ENCODE data around the gene NTHL1. TPM values are rescaled to one million over a fixed set of nuclear protein-coding genes. Genes with fewer than 3 reads are reported as not detected.
A peak's percentile ranks its signal among the peaks of the same experiment; 100 is the strongest.
"Not testable (repeated sequence)": the region's sequence is repeated elsewhere in the genome, so short reads cannot be mapped to it uniquely, and the experiment has no call there.

NTHL1 gene
- total RNA-seq, 1 donor from 2014 or later, result 28.5 TPM

DNA sequence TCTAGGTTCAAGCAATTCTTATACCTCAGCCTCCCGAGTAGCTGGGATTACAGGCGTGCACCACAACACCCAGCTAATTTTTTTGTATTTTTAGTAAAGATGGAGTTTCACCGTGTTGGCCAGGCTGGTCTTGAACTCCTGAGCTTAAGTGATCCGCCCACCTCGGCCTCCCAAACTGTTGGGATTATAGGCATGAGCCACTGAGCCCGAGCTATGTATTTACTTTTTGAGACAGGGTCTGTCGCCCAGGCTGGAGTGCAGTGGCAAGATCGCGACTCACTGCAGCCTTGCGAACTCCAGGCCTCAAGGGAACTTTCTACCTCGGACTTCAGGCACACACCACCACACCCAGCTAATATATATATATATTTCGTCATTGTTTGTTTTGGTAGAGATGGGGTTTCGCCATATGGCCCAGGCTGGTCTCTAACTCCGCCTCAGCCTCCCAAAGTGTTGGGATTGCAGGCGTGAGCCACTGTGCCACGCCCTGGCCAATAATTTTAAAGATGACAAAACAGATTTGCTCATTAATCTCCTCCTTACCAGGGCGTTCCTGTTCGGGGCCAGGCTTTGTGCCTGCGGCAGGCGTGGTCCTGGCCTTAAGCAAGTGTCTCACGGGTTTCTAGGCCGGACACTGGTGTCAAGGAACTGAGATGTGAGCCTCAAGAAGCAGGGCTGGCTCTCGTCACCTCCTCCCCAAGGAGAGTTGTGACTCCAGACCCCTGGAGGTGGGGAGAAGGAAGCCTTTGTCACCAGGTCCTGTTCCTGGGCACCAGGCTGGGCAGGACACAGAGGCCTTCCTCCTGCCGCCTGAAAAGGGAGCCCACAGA lies 32.3 kb downstream of the NTHL1 start:
- Histone ChIP-seq H3K27ac (peak overlapping the region; percentile 16), H3K27me3 (peaks cover 9% of the 10 kb centered on the region), H3K36me3 (no peaks in the 10 kb centered on the region), H3K4me1 (peaks cover 15% of the 10 kb centered on the region), H3K4me3 (no peak overlapping the region), H3K9me3 (no peaks in the 10 kb centered on the region)
- intact Hi-C loops (cut with DNase I), result no loop called here
- TF ChIP-seq POLR2A (IDR thresholded peaks at IDR 0.05) (no peak), POLR2AphosphoS5 (IDR thresholded peaks at IDR 0.05; ENCODE audit: insufficient read depth in 1 of 2, low read depth in 1 of 2) (peak; percentile 22 to 87)
- TF ChIP-seq, protein P1, sequence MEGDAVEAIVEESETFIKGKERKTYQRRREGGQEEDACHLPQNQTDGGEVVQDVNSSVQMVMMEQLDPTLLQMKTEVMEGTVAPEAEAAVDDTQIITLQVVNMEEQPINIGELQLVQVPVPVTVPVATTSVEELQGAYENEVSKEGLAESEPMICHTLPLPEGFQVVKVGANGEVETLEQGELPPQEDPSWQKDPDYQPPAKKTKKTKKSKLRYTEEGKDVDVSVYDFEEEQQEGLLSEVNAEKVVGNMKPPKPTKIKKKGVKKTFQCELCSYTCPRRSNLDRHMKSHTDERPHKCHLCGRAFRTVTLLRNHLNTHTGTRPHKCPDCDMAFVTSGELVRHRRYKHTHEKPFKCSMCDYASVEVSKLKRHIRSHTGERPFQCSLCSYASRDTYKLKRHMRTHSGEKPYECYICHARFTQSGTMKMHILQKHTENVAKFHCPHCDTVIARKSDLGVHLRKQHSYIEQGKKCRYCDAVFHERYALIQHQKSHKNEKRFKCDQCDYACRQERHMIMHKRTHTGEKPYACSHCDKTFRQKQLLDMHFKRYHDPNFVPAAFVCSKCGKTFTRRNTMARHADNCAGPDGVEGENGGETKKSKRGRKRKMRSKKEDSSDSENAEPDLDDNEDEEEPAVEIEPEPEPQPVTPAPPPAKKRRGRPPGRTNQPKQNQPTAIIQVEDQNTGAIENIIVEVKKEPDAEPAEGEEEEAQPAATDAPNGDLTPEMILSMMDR (IDR thresholded peaks at IDR 0.05), result no peak
- no peak for DNase-seq (ENCODE audit: extremely low spot score in 2 of 2)

DNA sequence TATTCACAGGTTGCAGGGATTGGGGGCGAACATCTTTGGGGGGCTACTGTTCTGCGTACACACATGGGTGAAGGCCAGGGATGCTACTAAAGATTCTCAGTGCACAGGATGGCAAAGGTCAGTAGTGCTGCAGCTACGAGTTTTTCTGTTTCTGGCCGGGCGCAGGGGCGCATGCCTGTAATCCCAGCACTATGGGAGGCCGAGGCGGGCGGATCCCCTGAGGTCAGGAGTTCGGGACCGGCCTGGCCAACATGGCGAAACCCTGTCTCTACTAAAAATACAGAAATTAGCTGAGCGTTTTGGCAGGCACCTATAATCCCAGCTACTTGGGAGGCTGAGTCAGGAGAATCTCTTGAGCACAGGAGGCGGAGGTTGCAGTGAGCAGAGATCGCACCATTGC lies 34.1 kb downstream of the NTHL1 start:
- H3K4me1 ChIP-seq, result peaks cover 15% of the 10 kb centered on the region
- H3K4me3 ChIP-seq, result no peak overlapping the region
- no peaks in the 10 kb centered on the region for H3K9me3 ChIP-seq
- no peaks in the 10 kb centered on the region for H3K27me3 ChIP-seq
- intact Hi-C loops (cut with DNase I), result no loop called here
- TF ChIP-seq POLR2A (IDR thresholded peaks at IDR 0.05), result no peak
- TF ChIP-seq, protein P1 (IDR thresholded peaks at IDR 0.05), result no peak
- TF ChIP-seq POLR2AphosphoS5 (IDR thresholded peaks at IDR 0.05; ENCODE audit: insufficient read depth in 1 of 2, low read depth in 1 of 2), result no peak
- H3K36me3 ChIP-seq, result no peaks in the 10 kb centered on the region
- no peak overlapping the region for H3K27ac ChIP-seq
- no peak for DNase-seq (ENCODE audit: extremely low spot score in 2 of 2)

DNA sequence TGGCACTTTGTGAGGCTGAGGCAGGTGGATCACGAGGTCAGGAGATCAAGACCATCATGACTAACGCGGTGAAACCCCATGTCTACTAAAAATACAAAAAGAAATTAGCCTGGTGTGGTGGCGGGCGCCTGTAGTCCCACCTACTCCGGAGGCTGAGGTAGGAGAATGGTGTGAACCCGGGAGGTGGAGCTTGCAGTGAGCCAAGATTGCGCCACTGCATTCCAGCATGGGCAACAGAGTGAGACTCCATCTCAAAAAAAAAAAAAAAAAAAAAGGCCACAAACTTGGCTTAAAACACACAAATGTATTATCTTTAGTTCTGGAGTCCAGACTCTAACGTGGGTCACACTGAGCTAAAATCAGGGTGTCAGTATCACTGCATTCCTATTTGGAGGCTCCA lies 35.9 kb downstream of the NTHL1 start:
- not testable (repeated sequence) for H3K36me3 ChIP-seq

DNA sequence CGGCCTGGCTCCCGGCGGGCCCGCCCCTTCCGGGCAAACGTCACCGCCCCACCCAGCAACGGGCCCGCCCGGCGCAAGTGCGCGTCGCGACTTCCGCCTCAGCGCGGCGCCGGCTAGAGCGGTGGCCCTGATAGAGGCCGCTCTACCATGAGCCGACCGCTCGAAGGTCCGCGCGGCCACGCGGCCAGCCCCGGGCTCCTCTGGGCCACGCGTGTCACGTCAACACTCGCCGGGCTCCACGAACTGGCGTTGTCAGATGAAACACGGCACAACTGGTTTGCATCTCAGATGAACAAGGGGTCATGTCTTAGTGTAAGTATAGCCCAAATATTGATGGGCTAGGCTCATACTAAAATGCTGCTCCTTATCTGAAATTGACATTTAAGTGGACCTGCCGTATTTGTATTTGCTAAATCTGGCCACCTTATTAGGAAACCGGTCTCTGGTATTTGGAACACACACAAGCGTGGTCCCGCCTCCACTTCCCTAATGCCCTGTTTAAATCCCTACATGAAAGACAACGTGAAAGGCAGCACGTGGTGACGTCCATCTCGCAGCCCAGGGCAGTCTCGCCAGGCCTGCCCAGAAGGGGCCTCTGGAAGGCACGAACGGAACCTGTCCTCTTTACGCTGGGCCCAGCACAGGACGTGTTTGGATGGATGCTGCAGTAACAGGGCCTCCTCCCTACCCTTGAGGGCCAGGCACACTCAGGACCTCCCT lies 37.7 kb downstream of the NTHL1 start, which contains the start of gene ZNF598:
Gene ZNF598, minus strand, starts transcription at position 31 of the 720 bp plus-strand sequence.
- no peaks in the 10 kb centered on the region for H3K27me3 ChIP-seq
- DNase-seq (ENCODE audit: extremely low spot score in 2 of 2), result no peak
- intact Hi-C loops (cut with DNase I), result no loop called here
- H3K27ac ChIP-seq, result peak within 1 kb of the TSS; percentile 85
- H3K4me1 ChIP-seq, result peaks cover 51% of the 10 kb centered on the region
- H3K4me3 ChIP-seq, result peak within 1 kb of the TSS; percentile 90 to 94
- no peaks in the 10 kb centered on the region for H3K36me3 ChIP-seq
- H3K9me3 ChIP-seq, result no peaks in the 10 kb centered on the region
- TF ChIP-seq POLR2A (IDR thresholded peaks at IDR 0.05) (peak in 1 of 2 donors; percentile 77), POLR2AphosphoS5 (IDR thresholded peaks at IDR 0.05; ENCODE audit: insufficient read depth in 1 of 2, low read depth in 1 of 2) (peak; percentile 22 to 95)
- TF ChIP-seq, protein P1 (IDR thresholded peaks at IDR 0.05), result no peak

More for the DNA sequence above, 35.9 kb downstream of the NTHL1 start:
- H3K4me1 ChIP-seq, result peaks cover 33% of the 10 kb centered on the region
- H3K27ac ChIP-seq; H3K4me3 ChIP-seq; H3K9me3 ChIP-seq; H3K27me3 ChIP-seq; intact Hi-C loops (cut with DNase I); DNase-seq (ENCODE audit: extremely low spot score in 2 of 2): not testable (repeated sequence)

DNA sequence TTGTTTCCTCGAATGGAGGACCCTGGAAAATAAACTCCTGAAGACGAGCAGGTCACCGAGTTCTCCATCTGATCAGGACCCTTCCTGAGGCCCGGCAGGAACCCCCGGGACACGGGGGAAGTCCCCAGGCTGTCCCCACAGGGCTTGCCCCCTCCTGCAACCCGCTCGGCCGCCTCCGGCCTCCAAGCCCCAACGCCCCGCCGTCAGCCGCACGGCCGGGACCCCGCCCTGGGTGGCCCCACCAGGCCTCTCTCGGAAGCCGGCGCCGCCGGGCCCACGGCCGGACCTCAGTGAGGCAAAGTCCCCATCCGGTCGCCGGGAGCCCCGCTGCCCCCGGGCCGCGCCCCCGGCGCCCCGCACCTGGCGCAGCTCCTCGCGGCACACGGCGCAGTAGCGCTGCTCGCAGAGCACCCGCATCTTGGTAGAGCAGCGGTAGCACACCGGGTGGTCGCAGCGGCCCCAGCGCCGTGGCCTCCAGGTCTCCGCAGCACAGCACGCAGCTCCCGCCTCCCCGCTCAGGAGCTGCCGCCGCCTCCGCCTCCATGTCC lies 38.4 kb downstream of the NTHL1 start:
- no peak for DNase-seq (ENCODE audit: extremely low spot score in 2 of 2)
- peak overlapping the region; percentile 85 for H3K27ac ChIP-seq
- no peaks in the 10 kb centered on the region for H3K27me3 ChIP-seq
- peak overlapping the region; percentile 90 to 94 for H3K4me3 ChIP-seq
- H3K9me3 ChIP-seq, result no peaks in the 10 kb centered on the region
- no peaks in the 10 kb centered on the region for H3K36me3 ChIP-seq
- TF ChIP-seq POLR2A (IDR thresholded peaks at IDR 0.05) (no peak), POLR2AphosphoS5 (IDR thresholded peaks at IDR 0.05; ENCODE audit: insufficient read depth in 1 of 2, low read depth in 1 of 2) (no peak)
- TF ChIP-seq, protein P1 (IDR thresholded peaks at IDR 0.05), result no peak
- H3K4me1 ChIP-seq, result peaks cover 58% of the 10 kb centered on the region
- intact Hi-C loops (cut with DNase I), result no loop called here

Data from vagina (tissue), 2 donors.